Smooth muscle cell (in vitro differentiated cells): ENCODE measurements around the gene EHD4. TPM values are rescaled to one million over a fixed set of nuclear protein-coding genes. Genes with fewer than 3 reads are reported as not detected.

Experiments used
- DNase-seq: peaks from one replicate; lab custom pipeline; 2025; ENCODE audit not compliant: unreplicated experiment; lab: John Stamatoyannopoulos, UW
- H2AFZ ChIP-seq: fragments of 200-600 bp; sonication (generic); 2 replicates; pipeline ENCODE4 v1.6.0; 2016; ENCODE audit warnings: antibody characterized with exemption, low read depth, mild to moderate bottlenecking
- H3F3A ChIP-seq: fragments of 200-600 bp; sonication (generic); 2 replicates; pipeline ENCODE4 v1.6.0; 2017; ENCODE audit warnings: antibody characterized with exemption, low read depth
- H3K27ac ChIP-seq: fragments of 200-600 bp; sonication (generic); 2 replicates; pipeline ENCODE4 v1.5.1; 2016; ENCODE audit warnings: low read depth, mild to moderate bottlenecking
- H3K27me3 ChIP-seq: fragments of 200-600 bp; sonication (generic); 2 replicates; pipeline ENCODE4 v1.6.1; 2016; ENCODE audit warnings: low read depth, mild to moderate bottlenecking
- H3K36me3 ChIP-seq: fragments of 200-600 bp; sonication (generic); 2 replicates; pipeline ENCODE4 v1.5.1; 2016; ENCODE audit warnings: low read depth
- H3K4me1 ChIP-seq: fragments of 200-600 bp; sonication (generic); 2 replicates; pipeline ENCODE4 v1.5.1; 2016; ENCODE audit warnings: low read depth
- H3K4me2 ChIP-seq: fragments of 200-600 bp; sonication (generic); 2 replicates; pipeline ENCODE4 v1.6.0; 2016; ENCODE audit warnings: mild to moderate bottlenecking
- H3K4me3 ChIP-seq: fragments of 200-600 bp; sonication (generic); 2 replicates; pipeline ENCODE4 v1.5.1; 2016; ENCODE audit warnings: mild to moderate bottlenecking
- H3K79me2 ChIP-seq: fragments of 200-600 bp; sonication (generic); 2 replicates; pipeline ENCODE4 v1.6.0; 2016; ENCODE audit warnings: low read depth, mild to moderate bottlenecking
- H3K9ac ChIP-seq: fragments of 200-600 bp; sonication (generic); 2 replicates; pipeline ENCODE4 v1.6.0; 2016; ENCODE audit warnings: low read depth
- H3K9me3 ChIP-seq: fragments of 200-600 bp; sonication (generic); replicated peaks from 2 replicates; pipeline ENCODE4 v1.5.1; 2016; ENCODE audit warnings: low read depth
- H4K20me1 ChIP-seq: fragments of 200-600 bp; sonication (generic); 2 replicates; pipeline ENCODE4 v1.6.0; 2016; ENCODE audit warnings: low read depth
- CTCF ChIP-seq: fragments of 200-600 bp; sonication (generic); IDR thresholded peaks from 2 replicates; pipeline ENCODE4 v1.5.1; 2017; ENCODE audit warnings: borderline replicate concordance, mild to moderate bottlenecking, antibody characterized with exemption; ENCODE audit not compliant: insufficient read depth, poor library complexity, severe bottlenecking
- WGBS: methylation state at CpG from one replicate; pipeline ENCODE4 v1.1.7; 2016; ENCODE audit warnings: low lambda C conversion rate; 5-methylcytosine and 5-hydroxymethylcytosine counted together
- polyA plus RNA-seq: library from polyadenylated mRNA; unstranded; fragments of >200 nt; fragmentation: Nextera tagmentation; extraction: Ambion mirVana; gene quantifications from 2 replicates; pipeline ENCODE4 v1.2.1, GENCODE V29; 2016
- total RNA-seq: library from RNA; depleted of rRNA; stranded (reverse); fragments of >200 nt; gene quantifications from 2 replicates; pipeline ENCODE4 v1.2.3, GENCODE V29; 2014

EHD4 gene
- total and polyA plus RNA-seq, 2 experiments from 2014 or later = 11.5 to 15.8 TPM

DNA sequence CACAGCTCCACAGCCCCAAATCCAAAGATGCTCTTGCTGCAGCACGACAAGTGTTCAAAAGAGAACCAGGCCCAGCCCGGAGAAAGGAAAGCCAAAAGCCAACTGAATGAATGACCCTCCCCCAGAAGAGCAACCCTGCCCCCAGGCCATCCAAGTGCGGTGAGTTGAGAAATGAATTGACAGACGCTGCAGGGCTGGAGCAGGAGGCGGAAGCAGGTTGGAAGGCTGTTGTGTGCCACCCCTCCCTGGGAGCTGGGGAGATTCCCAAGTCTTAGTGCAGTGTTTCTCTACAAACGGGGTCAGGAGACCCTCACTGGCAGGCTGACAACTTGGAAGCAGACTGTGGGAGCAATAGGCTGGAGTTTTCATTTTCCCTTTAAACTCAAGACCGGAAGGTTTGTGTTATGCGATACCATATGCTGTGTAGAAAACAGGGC is 75.0 kb downstream of the EHD4 start:
- Histone ChIP-seq H3F3A (no peaks in the 10 kb centered on the region), H3K27ac (no peak overlapping the region), H3K36me3 (no peaks in the 10 kb centered on the region), H3K27me3 (no peaks in the 10 kb centered on the region), H3K4me1 (no peaks in the 10 kb centered on the region), H3K79me2 (no peaks in the 10 kb centered on the region), H4K20me1 (peaks cover 8% of the 10 kb centered on the region), H3K4me2 (no peak overlapping the region), H3K9ac (no peak overlapping the region), H3K9me3 (no peaks in the 10 kb centered on the region), H2AFZ (no peak overlapping the region), H3K4me3 (no peak overlapping the region)
- no peak for TF ChIP-seq CTCF
- no peak for DNase-seq
- WGBS = 89% methylated on average over 8 of the region's 8 CpGs

- H3K27ac ChIP-seq = no peak overlapping the region
- no peaks in the 10 kb centered on the region for H3K27me3 ChIP-seq
- H3K4me1 ChIP-seq = peaks cover 2% of the 10 kb centered on the region
- H4K20me1 ChIP-seq = peaks cover 1% of the 10 kb centered on the region
- H2AFZ ChIP-seq = no peak overlapping the region
- WGBS = 93% methylated on average over 6 of the region's 6 CpGs
- DNase-seq = no peak
- no peak overlapping the region for H3K4me3 ChIP-seq
- H3K9me3 ChIP-seq = no peaks in the 10 kb centered on the region
- H3K9ac ChIP-seq = no peak overlapping the region
- H3K79me2 ChIP-seq = no peaks in the 10 kb centered on the region
- H3F3A ChIP-seq = no peaks in the 10 kb centered on the region
- no peak for TF ChIP-seq CTCF
- no peaks in the 10 kb centered on the region for H3K36me3 ChIP-seq
- H3K4me2 ChIP-seq = no peak overlapping the region
Measured at GRCh38 chr15:41896566-41896965, 75.8 kb downstream of the EHD4 start.

DNA sequence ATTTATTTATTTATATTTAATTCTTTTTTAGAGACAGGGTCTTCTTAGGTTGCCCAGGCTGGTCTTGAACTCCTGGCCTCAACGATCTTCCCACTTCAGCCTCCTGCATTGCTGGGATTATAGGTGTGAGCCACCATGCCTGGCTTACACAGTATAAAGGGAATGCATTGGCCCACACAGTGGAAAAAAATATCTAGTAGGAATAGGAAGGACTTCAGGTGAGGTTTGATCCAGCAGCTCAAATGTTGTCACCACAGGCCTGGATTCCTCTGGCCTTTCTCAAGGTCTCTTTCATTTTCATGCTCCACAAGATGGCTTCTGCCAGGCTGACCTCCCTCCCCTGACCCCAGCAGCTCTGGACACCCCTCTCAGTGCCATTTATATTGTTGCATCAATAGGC is 76.4 kb downstream of the EHD4 start:
- Histone ChIP-seq H3K4me3 (no peak overlapping the region), H3K4me2 (no peak overlapping the region), H3K27ac (no peak overlapping the region), H3K27me3 (no peaks in the 10 kb centered on the region), H3K9me3 (no peaks in the 10 kb centered on the region), H3K36me3 (no peaks in the 10 kb centered on the region), H2AFZ (no peak overlapping the region), H3K4me1 (peaks cover 8% of the 10 kb centered on the region), H3K79me2 (no peaks in the 10 kb centered on the region), H4K20me1 (no peaks in the 10 kb centered on the region), H3F3A (no peaks in the 10 kb centered on the region), H3K9ac (no peak overlapping the region)
- no peak for TF ChIP-seq CTCF
- WGBS = 97% methylated on average over 1 of the region's 1 CpG
- DNase-seq = no peak

- no peaks in the 10 kb centered on the region for H3K9me3 ChIP-seq
- H3F3A ChIP-seq = no peaks in the 10 kb centered on the region
- no peak overlapping the region for H3K27ac ChIP-seq
- DNase-seq = no peak
- WGBS = 95% methylated on average over 11 of the region's 11 CpGs
- no peak overlapping the region for H2AFZ ChIP-seq
- H3K4me1 ChIP-seq = peaks cover 11% of the 10 kb centered on the region
- H3K79me2 ChIP-seq = no peaks in the 10 kb centered on the region
- H3K4me3 ChIP-seq = no peak overlapping the region
- no peak overlapping the region for H3K9ac ChIP-seq
- no peak for TF ChIP-seq CTCF
- H3K36me3 ChIP-seq = no peaks in the 10 kb centered on the region
- no peak overlapping the region for H3K4me2 ChIP-seq
- no peaks in the 10 kb centered on the region for H3K27me3 ChIP-seq
- no peaks in the 10 kb centered on the region for H4K20me1 ChIP-seq
Measured at GRCh38 chr15:41895491-41895890, 76.9 kb downstream of the EHD4 start.
